ENCODE measurements around the gene OR4E1.
"Not testable (repeated sequence)": the region's sequence is repeated elsewhere in the genome, so short reads cannot be mapped to it uniquely, and the experiment has no call there.

The OR4E1 gene

DNA sequence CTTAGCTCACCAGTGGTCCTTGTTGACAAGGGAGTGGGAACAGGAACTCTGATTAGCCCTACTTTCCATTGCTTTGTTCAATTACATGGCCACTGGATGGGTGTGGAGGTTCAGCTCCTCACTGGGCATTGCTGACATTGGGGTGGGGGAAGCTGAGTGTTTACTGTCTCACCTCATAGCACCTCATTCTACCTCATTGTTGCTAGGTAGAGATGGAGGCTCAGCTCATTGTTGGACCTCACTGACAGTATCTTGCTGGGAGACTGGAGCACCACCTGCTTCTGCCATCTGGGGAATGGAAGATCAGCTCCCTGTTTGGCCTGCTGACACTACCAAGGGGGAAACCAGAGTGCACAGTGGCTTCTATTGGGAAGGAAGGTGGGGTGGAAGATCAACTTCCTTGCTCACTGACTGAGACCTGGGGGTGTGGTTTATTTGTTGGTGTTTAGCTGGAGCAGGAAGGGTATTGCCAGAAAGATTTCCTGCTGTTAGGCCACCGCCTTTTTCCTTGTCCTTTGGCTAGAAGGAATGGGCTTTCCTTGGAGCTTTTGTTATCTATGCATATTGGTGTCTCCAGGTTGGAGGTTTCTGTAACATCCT is 21.3 kb downstream of the OR4E1 start:
- no peak for DNase-seq

DNA sequence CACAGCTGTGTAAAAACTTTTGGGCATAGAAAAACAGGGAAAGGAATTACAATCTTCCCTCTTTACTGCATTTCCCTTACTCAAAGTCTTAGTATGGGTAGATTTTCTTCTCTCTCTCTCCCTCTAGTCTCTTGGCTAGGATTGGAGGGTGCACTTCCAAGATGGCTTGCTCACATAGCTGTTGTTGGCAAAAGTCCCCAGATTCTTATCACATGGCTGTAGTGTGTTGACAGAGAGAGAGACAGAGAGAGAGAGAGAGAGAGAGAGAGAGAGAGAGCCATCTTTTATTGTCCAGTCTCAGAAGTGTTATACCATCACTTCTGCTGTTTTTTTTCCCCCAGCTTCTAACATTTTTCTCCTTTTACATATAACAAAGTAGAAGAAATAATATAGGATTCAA is 26.2 kb downstream of the OR4E1 start:
- no peak for DNase-seq

DNA sequence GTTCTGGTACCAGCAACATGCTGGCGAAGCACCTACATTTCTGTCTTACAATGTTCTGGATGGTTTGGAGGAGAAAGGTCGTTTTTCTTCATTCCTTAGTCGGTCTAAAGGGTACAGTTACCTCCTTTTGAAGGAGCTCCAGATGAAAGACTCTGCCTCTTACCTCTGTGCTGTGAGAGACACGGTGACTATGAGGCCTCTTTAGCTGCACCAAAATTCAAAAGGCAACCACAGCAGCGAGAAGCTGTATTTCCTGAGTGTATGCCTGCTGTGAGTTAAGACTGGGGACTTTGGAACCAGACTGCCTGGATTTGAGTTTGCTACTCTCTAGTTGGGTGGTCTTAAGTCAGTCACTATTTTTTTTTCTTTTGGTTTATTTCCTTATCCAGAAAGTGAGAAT is 30.2 kb downstream of the OR4E1 start:
- DNase-seq, result no peak

DNA sequence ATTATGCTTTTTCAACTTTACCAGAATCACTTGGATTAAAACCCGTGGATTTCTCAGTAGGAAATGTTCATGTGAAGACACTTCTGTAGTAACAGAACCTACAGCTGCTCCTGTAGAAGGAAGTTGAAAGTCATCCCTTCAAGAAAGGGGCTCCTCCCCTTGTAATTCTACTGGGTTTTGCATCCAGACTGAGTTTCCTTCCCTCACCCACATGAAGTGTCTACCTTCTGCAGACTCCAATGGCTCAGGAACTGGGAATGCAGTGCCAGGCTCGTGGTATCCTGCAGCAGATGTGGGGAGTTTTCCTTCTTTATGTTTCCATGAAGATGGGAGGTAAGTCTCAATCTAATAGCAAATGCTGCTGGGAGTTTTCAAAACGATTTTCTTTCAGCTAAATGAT is 30.9 kb downstream of the OR4E1 start:
- no peak for DNase-seq

DNA sequence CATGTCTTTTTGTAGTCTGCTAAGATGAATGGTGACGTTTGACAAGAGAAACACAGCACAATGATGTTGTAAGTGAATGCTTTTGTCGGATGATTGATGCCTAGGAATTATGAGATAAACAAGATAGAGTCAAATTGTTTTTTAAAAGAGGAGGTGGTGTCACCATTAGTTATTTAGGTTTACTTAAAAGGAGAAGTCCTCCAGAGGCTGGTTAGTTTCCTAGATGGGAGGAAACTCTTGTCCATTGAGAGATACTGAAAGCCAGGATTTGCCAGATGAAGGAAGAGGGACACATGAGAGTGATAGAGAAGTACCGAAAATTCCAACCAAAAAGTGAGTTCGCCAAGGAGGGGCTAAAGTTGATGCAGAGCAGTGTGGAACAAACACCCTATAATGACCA is 38.8 kb downstream of the OR4E1 start, which contains the start of gene OR10G2:
Gene OR10G2 (minus strand): TSS at position 101 of the 400 bp plus-strand sequence. CDS start 98 bp downstream, at position 3.
- no peak for DNase-seq

DNA sequence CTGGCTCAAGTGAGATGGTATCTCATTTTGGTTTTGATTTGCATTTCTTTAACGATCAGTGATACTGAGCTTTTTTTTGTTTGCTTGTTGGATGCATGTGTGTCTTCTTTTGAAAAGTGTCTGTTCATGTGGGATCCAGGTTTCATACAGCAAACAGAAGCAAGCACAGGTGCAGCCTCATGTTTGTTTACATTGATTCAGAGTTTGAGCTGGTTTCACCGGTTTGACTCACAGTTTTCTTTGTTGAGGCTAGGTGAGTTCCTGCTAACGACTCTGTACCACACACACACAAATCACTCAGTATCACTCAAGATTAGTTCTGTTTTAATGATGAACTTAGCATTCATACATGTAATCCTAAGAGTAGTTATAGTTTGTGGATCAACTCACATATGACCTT is 42.5 kb downstream of the OR4E1 start:
- DNase-seq, result no peak

DNA sequence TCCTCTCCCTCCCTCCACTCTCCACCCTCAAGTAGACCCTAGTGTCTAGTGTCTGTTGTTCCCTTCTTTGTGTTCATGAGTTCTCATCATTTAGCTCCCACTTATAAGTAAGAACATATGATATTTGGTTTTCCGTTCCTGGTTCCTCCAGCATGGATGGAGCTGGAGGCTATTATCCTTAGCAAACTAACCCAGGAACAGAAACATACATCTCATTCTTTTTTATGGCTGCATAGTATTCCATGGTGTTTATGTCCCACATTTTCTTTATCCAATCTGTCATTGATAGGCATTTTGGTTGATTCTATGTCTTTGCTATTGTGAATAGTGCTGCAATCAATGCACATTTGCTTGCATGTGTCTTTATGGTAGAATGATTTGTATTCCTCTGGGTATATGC is 43.1 kb downstream of the OR4E1 start:
- not testable (repeated sequence) for DNase-seq

DNA sequence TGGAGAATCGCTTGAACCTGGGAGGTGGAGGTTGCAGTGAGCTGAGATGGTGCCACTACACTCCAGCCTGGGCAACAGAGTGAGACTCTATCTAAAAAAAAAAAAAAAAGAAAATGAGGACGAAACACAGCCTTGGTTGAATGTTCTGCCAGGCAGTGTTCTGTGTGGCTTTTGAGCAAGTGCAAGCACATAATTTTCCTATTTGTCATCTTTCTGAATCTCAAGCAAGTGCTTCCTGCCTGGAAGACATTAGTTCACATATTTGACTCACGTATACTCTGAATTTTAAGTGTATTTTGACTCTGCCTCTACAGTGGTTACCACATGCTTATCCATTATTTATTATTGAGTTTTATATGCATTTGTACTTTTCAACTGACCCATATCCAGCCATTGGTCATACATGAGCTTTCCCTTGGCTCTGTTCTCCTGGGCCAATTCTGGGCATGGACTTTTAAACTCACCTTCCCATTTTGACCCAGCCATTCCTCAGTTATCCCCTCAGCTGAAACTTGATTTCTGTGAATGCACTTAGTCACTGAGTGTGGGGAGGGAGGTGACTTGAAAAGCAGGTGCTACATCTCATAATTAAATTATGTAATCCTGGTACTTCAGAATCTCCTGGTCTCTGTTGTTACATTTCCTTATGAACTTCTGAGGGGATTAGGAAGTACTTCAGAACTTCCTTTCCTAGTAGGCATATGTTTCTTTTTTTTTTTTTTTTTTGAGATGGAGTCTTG is 47.0 kb downstream of the OR4E1 start:
- DNase-seq, result no peak

All from NCI-H510A (cell line).